GM12878 (cell line): ENCODE results near the gene MCF2L2. TPM values are rescaled to one million over a fixed set of nuclear protein-coding genes. Genes with fewer than 3 reads are reported as not detected.

Experiments
- BACH1 ChIP-seq: fragments of 450-650 bp; IDR thresholded peaks from 2 replicates; pipeline ENCODE4 v1.6.1; 2017; ENCODE audit warnings: mild to moderate bottlenecking, borderline replicate concordance
- BCLAF1 ChIP-seq: fragments of 450-650 bp; IDR thresholded peaks from 2 replicates; pipeline ENCODE4 v1.6.1; 2017; ENCODE audit warnings: antibody characterized with exemption, mild to moderate bottlenecking, moderate library complexity
- BHLHE40 ChIP-seq, 2 experiments: fragments of 450-650 bp in 1 of 2; IDR thresholded peaks; 2 replicates each; pipeline ENCODE4 v1.6.1; 2011 to 2017; ENCODE audit warnings: low read depth in 2 of 2, borderline replicate concordance in 1 of 2, improper control_type of control experiment in 1 of 2, low read length in 1 of 2, mild to moderate bottlenecking in 1 of 2
- CTCF ChIP-seq, 3 experiments: IDR thresholded peaks in 2 of 3; conservative IDR thresholded peaks in 1 of 3; 2 replicates each; pipeline ENCODE4 v1.5.1; 2011; ENCODE audit warnings: low read depth in 3 of 3, low read length in 3 of 3, mild to moderate bottlenecking in 3 of 3, control low read depth in 2 of 3, moderate library complexity in 2 of 3, inconsistent platforms in 1 of 3, mixed read lengths in 1 of 3; ENCODE audit not compliant: control insufficient read depth in 2 of 3, insufficient read depth in 1 of 3; ENCODE audit errors: extremely low read depth in 1 of 3
- E2F4 ChIP-seq: IDR thresholded peaks from 2 replicates; pipeline ENCODE4 v1.6.1; 2012; ENCODE audit warnings: low read depth, low read length, improper control_type of control experiment
- EP300 ChIP-seq, 2 experiments: fragments of 150-350 bp in 1 of 2; IDR thresholded peaks; 2 replicates each; pipeline ENCODE4 v1.6.1; 2011 to 2012; ENCODE audit warnings: low read depth in 2 of 2, low read length in 2 of 2, borderline replicate concordance in 1 of 2, improper control_type of control experiment in 1 of 2, inconsistent platforms in 1 of 2; ENCODE audit not compliant: control insufficient read depth in 1 of 2
- ETV6 ChIP-seq, 2 experiments: fragments of 450-650 bp in 1 of 2; IDR thresholded peaks in 1 of 2; conservative IDR thresholded peaks in 1 of 2; 2 replicates each; pipeline ENCODE4 v1.6.1; 2014; ENCODE audit warnings: antibody characterized with exemption in 1 of 2, borderline replicate concordance in 1 of 2, low read depth in 1 of 2, mild to moderate bottlenecking in 1 of 2, moderate library complexity in 1 of 2
- IKZF2 ChIP-seq, 2 experiments: fragments of 450-650 bp; IDR thresholded peaks; 2 replicates each; pipeline ENCODE4 v1.6.1; 2017; ENCODE audit warnings: mild to moderate bottlenecking in 2 of 2, moderate library complexity in 2 of 2
- KAT2A ChIP-seq: conservative IDR thresholded peaks from 2 replicates; pipeline ENCODE4 v1.6.1; 2011; ENCODE audit warnings: low read depth, low read length; ENCODE audit not compliant: control insufficient read depth
- MYC ChIP-seq: IDR thresholded peaks from 2 replicates; pipeline ENCODE4 v1.6.1; 2011; ENCODE audit warnings: mild to moderate bottlenecking, low read length, moderate library complexity, inconsistent platforms; ENCODE audit not compliant: insufficient read depth, insufficient replicate concordance, insufficient read length, severe bottlenecking
- NFYB ChIP-seq: IDR thresholded peaks from 2 replicates; pipeline ENCODE4 v1.6.1; 2011; ENCODE audit warnings: low read depth, mild to moderate bottlenecking, low read length, improper control_type of control experiment, moderate library complexity; ENCODE audit not compliant: insufficient read depth
- NKRF ChIP-seq: fragments of 450-650 bp; conservative IDR thresholded peaks from 2 replicates; pipeline ENCODE4 v1.6.1; 2017; ENCODE audit warnings: mild to moderate bottlenecking, moderate library complexity
- NR2F1 ChIP-seq: fragments of 450-650 bp; conservative IDR thresholded peaks from 2 replicates; pipeline ENCODE4 v1.6.1; 2017; ENCODE audit warnings: mild to moderate bottlenecking
- POU2F2 ChIP-seq: IDR thresholded peaks from 3 replicates; pipeline ENCODE4 v1.6.1; 2011; ENCODE audit warnings: low read depth, mild to moderate bottlenecking, low read length, borderline replicate concordance
- RELA ChIP-seq: fragments of 450-650 bp; IDR thresholded peaks from 2 replicates; pipeline ENCODE4 v1.8.0; 2014; ENCODE audit warnings: borderline replicate concordance; ENCODE audit not compliant: partially characterized antibody
- RUNX3 ChIP-seq: IDR thresholded peaks from 2 replicates; pipeline ENCODE4 v1.6.1; 2012; ENCODE audit warnings: low read length, inconsistent platforms
- SP1 ChIP-seq: IDR thresholded peaks from one replicate; pipeline ENCODE4 v1.6.1; 2011; ENCODE audit warnings: low read depth, low read length
- SUPT20H ChIP-seq: IDR thresholded peaks from 2 replicates; pipeline ENCODE4 v1.6.1; 2011; ENCODE audit warnings: low read depth, mild to moderate bottlenecking, low read length, moderate library complexity, borderline replicate concordance; ENCODE audit not compliant: control insufficient read depth
- YY1 ChIP-seq: IDR thresholded peaks from 2 replicates; pipeline ENCODE4 v1.6.1; 2011; ENCODE audit warnings: low read depth, mild to moderate bottlenecking, low read length
- polyA plus RNA-seq, 11 experiments: library from polyadenylated mRNA; depleted of rRNA in 4 of 11; unstranded in 6 of 11; stranded (reverse) in 5 of 11; fragments of >200 nt; fragmentation: Nextera tagmentation in 4 of 11; fragmentation: Illumina TruSeq in 1 of 11; extraction: Ambion mirVana in 4 of 11; extraction: Trizol in 1 of 11; gene quantifications; 1 replicate in 1 of 11; 2 replicates in 10 of 11; pipeline versions ENCODE4 v1.2.1 to v1.2.3, GENCODE V29; 2011 to 2016; ENCODE audit warnings: inconsistent platforms in 2 of 11, missing spikeins in 2 of 11, low read depth in 1 of 11
- total RNA-seq, 4 experiments: library from RNA; depleted of rRNA in 3 of 4; stranded (reverse); fragments of >200 nt in 3 of 4; fragmentation: Illumina TruSeq in 1 of 4; extraction: Trizol in 1 of 4; gene quantifications; 2 replicates each; pipeline versions ENCODE4 v1.2.1 to v1.2.3, GENCODE V29; 2013 to 2021

Gene MCF2L2
- total and polyA plus RNA-seq, 10 of the 15 experiments (the other 5 are each of a cell fraction or from before 2014, with no cell fraction given) = 0.37 to 2.8 (median 1.4) TPM

- TF ChIP-seq BACH1 (0 out of 2 replicates have a peak, but pooled peaks have one; percentile 35), NR2F1 (peak; percentile 57; the same call in 1 of the 2 replicates), NFYB (peak; percentile 60; the same call in 1 of the 2 replicates), E2F4 (no peak), NKRF (peak; percentile 64; the same call in 1 of the 2 replicates), ETV6 (conservative IDR thresholded peaks at IDR 0.05 in 1 of 2, IDR thresholded peaks at IDR 0.05 in 1 of 2; ENCODE audit: borderline replicate concordance in 1 of 2, low read depth in 1 of 2) (no peak), SUPT20H (no peak), CTCF (IDR thresholded peaks at IDR 0.05 in 2 of 3, conservative IDR thresholded peaks at IDR 0.05 in 1 of 3; ENCODE audit: control insufficient read depth in 2 of 3, extremely low read depth in 1 of 3, insufficient read depth in 1 of 3, low read depth in 3 of 3, low read length in 3 of 3) (peak in 1 of 3 experiments; percentile 1; a peak in 1 of 6 replicates), SP1 (peak; percentile 69), RELA (peak; percentile 45), KAT2A (no peak), MYC (no peak), BCLAF1 (no peak), EP300 (IDR thresholded peaks at IDR 0.05; ENCODE audit: borderline replicate concordance in 1 of 2, control insufficient read depth in 1 of 2, low read depth in 2 of 2, low read length in 2 of 2) (no peak), POU2F2 (no peak), RUNX3 (peak; percentile 35; the same call in 1 of the 2 replicates), IKZF2 (IDR thresholded peaks at IDR 0.05) (0 out of 4 replicates have a peak, but pooled peaks of 1 of the 2 experiments have one; percentile 14), YY1 (peak; percentile 92), BHLHE40 (IDR thresholded peaks at IDR 0.05; ENCODE audit: borderline replicate concordance in 1 of 2, low read depth in 2 of 2, low read length in 1 of 2) (peak in 1 of 2 experiments; percentile 64; a peak in 2 of 4 replicates)
Measured at GRCh38 chr3:183447206-183448001, 19.0 kb upstream of the MCF2L2 start (continued).
